ELR (cell line): ENCODE results near the gene INPP5B.

ENCODE experiments used
- DNase-seq: peaks from one replicate; pipeline ENCODE4 v3.0.0-alpha.2; 2015; ENCODE audit warnings: low read depth

INPP5B gene

GRCh38 chr1:37840711-37841110 is 106.1 kb downstream of the INPP5B start:
- no peak for DNase-seq

- DNase-seq = no peak
Observed at GRCh38 chr1:37839676-37840075, 107.2 kb downstream of the INPP5B start.

GRCh38 chr1:37836788-37837187 is 110.1 kb downstream of the INPP5B start:
- DNase-seq = no peak

- DNase-seq = no peak
Observed at GRCh38 chr1:37831809-37832208, 115.0 kb downstream of the INPP5B start.

- DNase-seq = no peak
Observed at GRCh38 chr1:37831109-37831508, 115.7 kb downstream of the INPP5B start.

GRCh38 chr1:37828410-37829074 is 118.3 kb downstream of the INPP5B start:
- no peak for DNase-seq

GRCh38 chr1:37825506-37825905 is 121.3 kb downstream of the INPP5B start:
- no peak for DNase-seq

GRCh38 chr1:37824001-37824400 is 122.9 kb downstream of the INPP5B start:
- DNase-seq = peak; percentile 18

GRCh38 chr1:37822906-37823815 is 123.7 kb downstream of the INPP5B start:
- peak; percentile 59 for DNase-seq

GRCh38 chr1:37821481-37821880 is 125.4 kb downstream of the INPP5B start:
- DNase-seq = no peak

GRCh38 chr1:37817481-37817880 is 129.4 kb downstream of the INPP5B start:
- DNase-seq = no peak

GRCh38 chr1:37814252-37814651 is 132.6 kb downstream of the INPP5B start:
- DNase-seq = no peak

- DNase-seq = no peak
Observed at GRCh38 chr1:37813529-37814145, 133.2 kb downstream of the INPP5B start.

GRCh38 chr1:37811027-37811655 is 135.7 kb downstream of the INPP5B start:
- DNase-seq = peak; percentile 89
